Fibroblast of the conjunctiva (primary cell): ENCODE measurements around the gene KCMF1.

Experiments
- DNase-seq: peaks from one replicate; pipeline ENCODE4 v3.0.0-alpha.2; 2010; ENCODE audit warnings: low read depth

The KCMF1 gene

GRCh38 chr2:85024372-85025047, 53.5 kb downstream of the KCMF1 start:
- DNase-seq: no peak

- no peak for DNase-seq
Measured at GRCh38 chr2:85032621-85033020, 61.7 kb downstream of the KCMF1 start.

- no peak for DNase-seq
Measured at GRCh38 chr2:85033388-85033787, 62.4 kb downstream of the KCMF1 start.

- DNase-seq: no peak
Measured at GRCh38 chr2:85034158-85034557, 63.2 kb downstream of the KCMF1 start.

- DNase-seq: no peak
Measured at GRCh38 chr2:85037622-85038021, 66.7 kb downstream of the KCMF1 start.

GRCh38 chr2:85042330-85042729, 71.4 kb downstream of the KCMF1 start:
- no peak for DNase-seq

GRCh38 chr2:85048534-85048933, 77.6 kb downstream of the KCMF1 start:
- no peak for DNase-seq

- no peak for DNase-seq
Measured at GRCh38 chr2:85049236-85049635, 78.3 kb downstream of the KCMF1 start.

GRCh38 chr2:85053802-85054201, 82.8 kb downstream of the KCMF1 start:
- DNase-seq: no peak

GRCh38 chr2:85057226-85057962, 86.4 kb downstream of the KCMF1 start:
- DNase-seq: no peak

- no peak for DNase-seq
Measured at GRCh38 chr2:85061896-85062295, 90.9 kb downstream of the KCMF1 start.

- DNase-seq: peak; percentile 50
Measured at GRCh38 chr2:85062565-85062964, 91.6 kb downstream of the KCMF1 start.

GRCh38 chr2:85063981-85064599, 93.1 kb downstream of the KCMF1 start:
- DNase-seq: no peak

GRCh38 chr2:85064927-85065577, 94.1 kb downstream of the KCMF1 start:
- no peak for DNase-seq

GRCh38 chr2:85066006-85066740, 95.2 kb downstream of the KCMF1 start:
- no peak for DNase-seq

- peak; percentile 81 for DNase-seq
Measured at GRCh38 chr2:85066874-85067351, 96.0 kb downstream of the KCMF1 start.

GRCh38 chr2:85071096-85071495, 100.1 kb downstream of the KCMF1 start:
- DNase-seq: no peak

- no peak for DNase-seq
Measured at GRCh38 chr2:85073033-85073432, 102.1 kb downstream of the KCMF1 start.

- no peak for DNase-seq
Measured at GRCh38 chr2:85076618-85077274, 105.8 kb downstream of the KCMF1 start.

GRCh38 chr2:85077859-85078419, 107.0 kb downstream of the KCMF1 start:
- no peak for DNase-seq

- no peak for DNase-seq
Measured at GRCh38 chr2:85078536-85078935, 107.6 kb downstream of the KCMF1 start.
